Lung (tissue), 12 donors: ENCODE data around the gene GHRL. TPM values are rescaled to one million over a fixed set of nuclear protein-coding genes. Genes with fewer than 3 reads are reported as not detected.
A peak's percentile ranks its signal among the peaks of the same experiment; 100 is the strongest.

Experiments
- ATAC-seq: fragments of 200-7000 bp; cut with Tn5 transposase; one replicate; pipeline ENCODE4 v1.9.1; 2020; ENCODE audit warnings: moderate number of reproducible peaks; ENCODE audit not compliant: insufficient read depth, low FRiP score
- DNase-seq, 3 donors: peaks; one replicate each; pipeline ENCODE4 v3.0.0-alpha.2; 2013 to 2017
- H3K27ac ChIP-seq, 2 donors: one replicate each; pipeline ENCODE4 v1.5.1; 2013; ENCODE audit warnings: mild to moderate bottlenecking in 2 of 2, moderate library complexity in 2 of 2, control low read depth in 1 of 2, inconsistent platforms in 1 of 2, low read depth in 1 of 2, low read length in 1 of 2
- H3K27me3 ChIP-seq, 3 donors: one replicate each; pipeline ENCODE4 v1.5.1; 2013; ENCODE audit warnings: low read length in 2 of 3; ENCODE audit not compliant: control insufficient read depth in 3 of 3, insufficient read depth in 3 of 3
- H3K36me3 ChIP-seq, 4 donors: one replicate each; pipeline ENCODE4 v1.5.1; 2013; ENCODE audit warnings: low read length in 4 of 4, mild to moderate bottlenecking in 1 of 4, moderate library complexity in 1 of 4; ENCODE audit not compliant: control insufficient read depth in 4 of 4, insufficient read depth in 4 of 4
- H3K4me1 ChIP-seq, 5 donors: one replicate each; pipeline ENCODE4 v1.5.1; 2013; ENCODE audit warnings: low read length in 5 of 5, mild to moderate bottlenecking in 2 of 5, moderate library complexity in 1 of 5; ENCODE audit not compliant: control insufficient read depth in 5 of 5, insufficient read depth in 5 of 5
- H3K4me3 ChIP-seq: one replicate; pipeline ENCODE4 v1.5.1; 2013; ENCODE audit warnings: mild to moderate bottlenecking, control low read depth, moderate library complexity
- H3K9ac ChIP-seq, 2 donors: one replicate each; pipeline ENCODE4 v1.5.1; 2013; ENCODE audit warnings: low read length in 2 of 2, control low read depth in 1 of 2; ENCODE audit not compliant: insufficient read depth in 1 of 2
- H3K9me3 ChIP-seq, 4 donors: one replicate each; pipeline ENCODE4 v1.5.1; 2013; ENCODE audit warnings: low read length in 3 of 4, mild to moderate bottlenecking in 1 of 4, moderate library complexity in 1 of 4; ENCODE audit not compliant: control insufficient read depth in 4 of 4, insufficient read depth in 3 of 4
- WGBS, 2 donors: extraction: QIAGEN DNeasy Blood & Tissue Kit; methylation state at CpG; one replicate each; pipeline ENCODE4 v1.1.7; 2013; 5-methylcytosine and 5-hydroxymethylcytosine counted together
- polyA plus RNA-seq, 2 donors: library from polyadenylated mRNA; stranded (reverse); fragments of 200-250 nt; gene quantifications; one replicate each; pipeline ENCODE4 v1.2.1, GENCODE V29; 2013
- total RNA-seq, 2 donors: library from RNA; depleted of rRNA in 1 of 2; stranded (reverse); fragments of >200 nt in 1 of 2; gene quantifications; one replicate each; pipeline ENCODE4 v1.2.1, GENCODE V29; 2014 to 2021
- TF ChIP-seq, protein P1 (sequence below): IDR thresholded peaks from 2 replicates; pipeline ENCODE4 v1.5.1; 2012; ENCODE audit warnings: mild to moderate bottlenecking; ENCODE audit errors: control extremely low read depth, extremely low read depth
- donor health status: control.
- donor health status: control.
- donor health status: Bipolar disorder and iron deficiency.
- donor health status: healthy.
- donor health status: DM: yes; HTN: yes; CAD: no.

GHRL gene
- total and polyA plus RNA-seq, 4 donors: 5.4 to 28.2 (median 10.7) TPM

DNA sequence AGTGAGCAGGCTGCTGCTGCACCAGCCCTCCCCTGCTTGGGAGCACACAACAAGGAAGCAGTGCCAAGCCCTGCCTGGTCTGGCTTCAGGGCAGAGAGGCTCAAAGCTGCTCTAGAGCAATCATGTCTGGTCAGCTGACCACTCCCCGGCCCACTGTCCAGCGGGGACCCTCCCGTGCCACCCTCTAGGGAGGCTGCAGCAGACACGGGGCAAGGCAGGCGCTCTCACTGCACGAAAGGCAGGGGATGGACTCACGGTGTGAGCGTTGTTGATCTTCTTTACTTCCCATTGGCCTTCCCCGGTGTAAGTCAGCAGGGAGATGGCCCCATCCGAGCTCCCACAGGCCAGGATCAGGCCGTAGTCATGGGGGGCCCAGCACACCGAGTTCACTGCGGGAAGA, 19.0 kb upstream of the GHRL start:
- TF ChIP-seq, protein P1, sequence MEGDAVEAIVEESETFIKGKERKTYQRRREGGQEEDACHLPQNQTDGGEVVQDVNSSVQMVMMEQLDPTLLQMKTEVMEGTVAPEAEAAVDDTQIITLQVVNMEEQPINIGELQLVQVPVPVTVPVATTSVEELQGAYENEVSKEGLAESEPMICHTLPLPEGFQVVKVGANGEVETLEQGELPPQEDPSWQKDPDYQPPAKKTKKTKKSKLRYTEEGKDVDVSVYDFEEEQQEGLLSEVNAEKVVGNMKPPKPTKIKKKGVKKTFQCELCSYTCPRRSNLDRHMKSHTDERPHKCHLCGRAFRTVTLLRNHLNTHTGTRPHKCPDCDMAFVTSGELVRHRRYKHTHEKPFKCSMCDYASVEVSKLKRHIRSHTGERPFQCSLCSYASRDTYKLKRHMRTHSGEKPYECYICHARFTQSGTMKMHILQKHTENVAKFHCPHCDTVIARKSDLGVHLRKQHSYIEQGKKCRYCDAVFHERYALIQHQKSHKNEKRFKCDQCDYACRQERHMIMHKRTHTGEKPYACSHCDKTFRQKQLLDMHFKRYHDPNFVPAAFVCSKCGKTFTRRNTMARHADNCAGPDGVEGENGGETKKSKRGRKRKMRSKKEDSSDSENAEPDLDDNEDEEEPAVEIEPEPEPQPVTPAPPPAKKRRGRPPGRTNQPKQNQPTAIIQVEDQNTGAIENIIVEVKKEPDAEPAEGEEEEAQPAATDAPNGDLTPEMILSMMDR: no peak
- peaks cover 21 to 46% (median 37%) of the 10 kb centered on the region in 4 donors for H3K36me3 ChIP-seq
- 93 to 95% methylated on average over 13 of the region's 13 CpGs for whole genome bisulfite sequencing, 2 donors
- H3K9ac ChIP-seq: no peak overlapping the region
- H3K4me3 ChIP-seq: no peak overlapping the region
- no peaks in the 10 kb centered on the region for H3K9me3 ChIP-seq
- H3K27me3 ChIP-seq: no peaks in the 10 kb centered on the region
- DNase-seq (no peak), ATAC-seq (no peak)
- H3K4me1 ChIP-seq: peaks cover 0 to 1% (median 0%) of the 10 kb centered on the region in 5 donors
- H3K27ac ChIP-seq: no peak overlapping the region

DNA sequence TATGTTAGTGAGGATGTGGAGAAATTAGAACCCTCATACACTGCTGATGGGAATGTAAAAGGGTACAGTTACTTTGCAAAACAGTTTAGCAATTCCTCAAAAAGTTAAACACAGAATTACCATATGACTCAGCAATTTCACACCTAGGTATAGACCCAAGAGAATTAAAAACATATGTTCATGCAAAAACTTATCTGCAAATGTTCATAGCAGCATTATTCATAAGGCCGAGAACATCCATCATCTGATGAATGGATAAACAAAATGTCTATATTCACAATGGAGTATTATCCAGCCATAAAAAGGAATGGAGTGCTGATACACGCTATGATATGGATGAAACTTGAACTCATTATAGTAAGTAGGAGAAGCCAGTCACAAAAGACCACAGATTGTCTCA, 17.8 kb upstream of the GHRL start:
- TF ChIP-seq, protein P1: no peak
- Histone ChIP-seq H3K27ac (no peak overlapping the region), H3K9ac (no peak overlapping the region), H3K4me1 (peaks cover 0 to 1% (median 0%) of the 10 kb centered on the region in 5 donors), H3K27me3 (no peaks in the 10 kb centered on the region), H3K9me3 (no peaks in the 10 kb centered on the region), H3K4me3 (no peak overlapping the region), H3K36me3 (peaks cover 29 to 41% (median 35%) of the 10 kb centered on the region in 4 donors)
- WGBS, 2 donors: 71 to 87% methylated on average over 2 of the region's 2 CpGs
- ATAC-seq (no peak), DNase-seq (no peak)

DNA sequence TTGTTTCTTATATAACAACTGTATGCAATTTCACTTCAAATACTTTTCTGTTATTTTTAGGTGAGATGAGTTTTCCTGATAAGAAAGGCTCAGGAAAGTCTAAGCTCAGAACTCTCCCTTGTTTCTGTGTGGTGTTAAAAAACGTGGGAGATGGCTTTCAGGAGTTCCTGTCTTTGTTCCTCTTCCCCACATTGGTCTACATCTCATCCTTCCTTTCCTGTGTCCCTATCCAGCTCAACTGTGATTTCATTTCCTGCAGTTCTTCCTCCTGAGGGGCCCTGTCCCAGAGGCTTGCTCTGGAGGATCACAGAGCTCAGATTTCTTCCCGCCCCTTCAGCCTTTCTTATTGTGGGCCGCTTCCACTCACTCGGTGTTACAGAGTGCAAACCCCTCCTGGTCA, 17.0 kb upstream of the GHRL start:
- no peaks in the 10 kb centered on the region for H3K9me3 ChIP-seq
- DNase-seq (peak in 1 of 3 donors; percentile 40), ATAC-seq (no peak)
- no peaks in the 10 kb centered on the region for H3K27me3 ChIP-seq
- H3K4me3 ChIP-seq: no peak overlapping the region
- peaks cover 0 to 1% (median 0%) of the 10 kb centered on the region in 5 donors for H3K4me1 ChIP-seq
- TF ChIP-seq, protein P1: no peak
- H3K36me3 ChIP-seq: peaks cover 34 to 42% (median 39%) of the 10 kb centered on the region in 4 donors
- 57 to 61% methylated on average over 4 of the region's 4 CpGs for WGBS, 2 donors
- H3K27ac ChIP-seq: no peak overlapping the region
- no peak overlapping the region for H3K9ac ChIP-seq

DNA sequence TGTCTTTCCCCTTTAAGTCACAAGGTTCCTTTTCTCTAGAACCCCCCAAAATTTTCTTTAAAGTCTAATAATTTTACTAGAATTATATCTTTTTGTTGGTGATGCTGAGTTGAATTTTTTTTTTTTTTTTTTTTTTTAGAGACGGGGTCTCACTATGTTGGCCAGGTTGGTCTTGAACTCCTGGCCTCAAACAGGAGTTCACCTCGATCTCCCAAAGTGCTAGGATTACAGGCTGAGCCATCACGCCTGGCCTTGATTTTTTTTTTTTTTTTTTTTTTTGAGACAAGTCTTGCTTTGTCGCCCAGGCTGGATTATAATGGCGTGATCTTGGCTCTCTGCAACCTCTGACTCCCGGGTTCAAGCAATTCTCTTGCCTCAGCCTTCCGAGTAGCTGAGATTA, 15.9 kb upstream of the GHRL start:
- Histone ChIP-seq H3K4me3 (no peak overlapping the region), H3K9ac (no peak overlapping the region), H3K36me3 (peaks cover 34 to 48% (median 40%) of the 10 kb centered on the region in 4 donors), H3K27me3 (no peaks in the 10 kb centered on the region), H3K4me1 (peaks cover 0 to 1% (median 0%) of the 10 kb centered on the region in 5 donors), H3K27ac (no peak overlapping the region), H3K9me3 (no peaks in the 10 kb centered on the region)
- WGBS, 2 donors: 97% methylated on average over 7 of the region's 7 CpGs
- DNase-seq (no peak), ATAC-seq (no peak)
- TF ChIP-seq, protein P1: no peak
